ENCODE results near the gene MYO18B. TPM values are rescaled to one million over a fixed set of nuclear protein-coding genes. Genes with fewer than 3 reads are reported as not detected.

MYO18B gene
- total and polyA plus RNA-seq, 2 of the 8 experiments (the other 6 are each of a cell fraction or from before 2014, with no cell fraction given): 0.62 to 0.78 TPM

GRCh38 chr22:25883482-25884033 is 141.6 kb downstream of the MYO18B start:
- POLR2A ChIA-PET (ENCODE audit: partially characterized antibody): no interaction called here
- Histone ChIP-seq H3K4me3 (ENCODE audit: extremely low read depth in 1 of 4, insufficient read depth in 2 of 4, low read depth in 3 of 4, low read length in 4 of 4) (no peak overlapping the region), H3K23me2 (ENCODE audit: low read depth, low read length) (no peaks in the 10 kb centered on the region), H2BK120ac (replicated peaks; ENCODE audit: low read depth, low read length) (no peak overlapping the region), H4K5ac (ENCODE audit: insufficient read length, low read depth, low read length) (no peak overlapping the region), H4K91ac (replicated peaks; ENCODE audit: insufficient read length, low read length) (no peak overlapping the region), H3K9me3 (ENCODE audit: insufficient read depth in 2 of 2, low read depth in 1 of 2, low read length in 1 of 2) (no peaks in the 10 kb centered on the region), H2AK5ac (ENCODE audit: low read depth, low read length) (no peak overlapping the region), H3K27ac (ENCODE audit: low read depth, low read length) (no peak overlapping the region), H3K23ac (ENCODE audit: insufficient read length) (no peak overlapping the region), H3K9ac (replicated peaks in 1 of 4; ENCODE audit: extremely low read depth in 1 of 4, low read depth in 3 of 4, low read length in 3 of 4) (no peak overlapping the region), H3K56ac (replicated peaks; ENCODE audit: insufficient read length, low read depth, low read length) (no peak overlapping the region), H3K18ac (ENCODE audit: extremely low read depth, low read length) (no peak overlapping the region), H3K4me1 (replicated peaks in 1 of 4; ENCODE audit: control insufficient read depth in 3 of 4, insufficient read depth in 4 of 4, low read length in 3 of 4) (no peaks in the 10 kb centered on the region), H3K79me2 (ENCODE audit: control insufficient read depth in 1 of 2, insufficient read depth in 2 of 2, low read length in 2 of 2) (no peaks in the 10 kb centered on the region), H3K4me2 (ENCODE audit: insufficient read depth in 1 of 2, low read depth in 2 of 2, low read length in 2 of 2) (no peak overlapping the region), H2AFZ (ENCODE audit: low read length) (no peak overlapping the region), H3K14ac (ENCODE audit: insufficient read length) (no peak overlapping the region), H3K36me3 (ENCODE audit: control insufficient read depth in 2 of 4, insufficient read depth in 4 of 4, low read length in 3 of 4) (no peaks in the 10 kb centered on the region), H4K20me1 (replicated peaks in 1 of 2; ENCODE audit: control insufficient read depth in 1 of 2, insufficient read depth in 2 of 2, low read length in 2 of 2) (no peaks in the 10 kb centered on the region), H2BK15ac (ENCODE audit: low read length) (no peak overlapping the region), H3K27me3 (replicated peaks in 1 of 4; ENCODE audit: control insufficient read depth in 3 of 4, extremely low read depth in 1 of 4, insufficient read depth in 3 of 4, low read length in 3 of 4) (no peaks in the 10 kb centered on the region), H2BK5ac (ENCODE audit: low read depth, low read length) (no peak overlapping the region), H3K4ac (replicated peaks; ENCODE audit: insufficient read length, low read depth, low read length) (no peak overlapping the region), H4K8ac (ENCODE audit: extremely low read depth, insufficient read depth, low read length) (no peak overlapping the region), H2BK12ac (ENCODE audit: low read depth, low read length) (no peak overlapping the region), H2BK20ac (ENCODE audit: low read length) (no peak overlapping the region), H3K79me1 (ENCODE audit: low read depth, low read length) (no peaks in the 10 kb centered on the region)
- FAIRE-seq: no peak
- CTCF ChIA-PET (ENCODE audit: partially characterized antibody): interaction anchor here (1.3 kb wide), 1 partner anchor 288 kb away, joined by 3 read pairs; no protein-coding TSS in a partner anchor
- no peak for DNase-seq (ENCODE audit: low read depth in 1 of 2, low spot score in 2 of 2)
- 86% methylated on average over 5 of the region's 5 CpGs; no CpG with 5 or more reads in 1 of the 2 experiments for WGBS, 2 experiments (ENCODE audit: extremely low coverage in 1 of 2, insufficient coverage in 1 of 2, insufficient read length in 1 of 2, insufficient replicate concordance in 2 of 2, low coverage in 1 of 2, low lambda C conversion rate in 2 of 2, missing lambda C conversion rate in 1 of 2)
- TF ChIP-seq SIX5 (IDR thresholded peaks at IDR 0.05; ENCODE audit: low read depth, low read length) (no peak), ZNF274 (IDR thresholded peaks at IDR 0.05; ENCODE audit: borderline replicate concordance, extremely low read depth, low read length) (no peak), POLR2AphosphoS5 (IDR thresholded peaks at IDR 0.05; ENCODE audit: low read depth, low read length) (no peak), GABPA (IDR thresholded peaks at IDR 0.05; ENCODE audit: borderline replicate concordance, insufficient read depth, low read length) (no peak), PHF8 (conservative IDR thresholded peaks at IDR 0.05; ENCODE audit: low read depth, low read length) (no peak), GTF2F1 (IDR thresholded peaks at IDR 0.05; ENCODE audit: borderline replicate concordance, low read depth, low read length) (no peak), POU5F1 (IDR thresholded peaks at IDR 0.05; ENCODE audit: low read depth, low read length) (no peak), BACH1 (IDR thresholded peaks at IDR 0.05; ENCODE audit: low read length) (no peak), SIN3A (conservative IDR thresholded peaks at IDR 0.05 in 1 of 2, IDR thresholded peaks at IDR 0.05 in 1 of 2; ENCODE audit: low read depth in 1 of 2, low read length in 2 of 2) (no peak), E2F6 (IDR thresholded peaks at IDR 0.05) (no peak), CHD2 (IDR thresholded peaks at IDR 0.05; ENCODE audit: low read length) (no peak), TBP (IDR thresholded peaks at IDR 0.05; ENCODE audit: low read depth, low read length) (no peak), JUND (IDR thresholded peaks at IDR 0.05; ENCODE audit: low read length) (no peak), RAD21 (IDR thresholded peaks at IDR 0.05 in 1 of 2, conservative IDR thresholded peaks at IDR 0.05 in 1 of 2; ENCODE audit: low read depth in 2 of 2, low read length in 2 of 2) (no peak)
